Middle frontal gyrus (tissue), 1 donor: Measurements from ENCODE around the gene CFAP157.

ENCODE experiments used
- DNase-seq: peaks from one replicate; pipeline ENCODE4 v3.0.0-alpha.2; 2015; ENCODE audit warnings: low spot score; ENCODE audit errors: extremely low spot score

CFAP157 gene

GRCh38 chr9:127706836-127707241 lies at the start of gene CFAP157:
CFAP157 (plus strand) TSS chr9:127706988; CDS start chr9:127707032, 44 bp downstream.
- DNase-seq, result no peak

- DNase-seq, result no peak
Observed at GRCh38 chr9:127658428-127658827, 48.4 kb upstream of the CFAP157 start.

- peak; percentile 60 for DNase-seq
Observed at GRCh38 chr9:127660886-127661741, 45.7 kb upstream of the CFAP157 start.

GRCh38 chr9:127662617-127663016 lies 44.2 kb upstream of the CFAP157 start:
- no peak for DNase-seq

- no peak for DNase-seq
Observed at GRCh38 chr9:127664324-127664677, 42.5 kb upstream of the CFAP157 start.

GRCh38 chr9:127664678-127665507 lies 41.9 kb upstream of the CFAP157 start:
- DNase-seq, result no peak

GRCh38 chr9:127667127-127667844 lies 39.5 kb upstream of the CFAP157 start:
- DNase-seq, result no peak

- no peak for DNase-seq
Observed at GRCh38 chr9:127667906-127668305, 38.9 kb upstream of the CFAP157 start.

GRCh38 chr9:127673234-127673633 lies 33.6 kb upstream of the CFAP157 start:
- DNase-seq, result no peak

- no peak for DNase-seq
Observed at GRCh38 chr9:127676638-127677037, 30.1 kb upstream of the CFAP157 start.

GRCh38 chr9:127679506-127679905 lies 27.3 kb upstream of the CFAP157 start:
- no peak for DNase-seq

- peak; percentile 50 for DNase-seq
Observed at GRCh38 chr9:127680226-127680625, 26.6 kb upstream of the CFAP157 start.

- DNase-seq, result no peak
Observed at GRCh38 chr9:127680846-127681245, 25.9 kb upstream of the CFAP157 start.

GRCh38 chr9:127682351-127683136 lies 24.2 kb upstream of the CFAP157 start:
- DNase-seq, result no peak

- DNase-seq, result no peak
Observed at GRCh38 chr9:127683723-127684122, 23.1 kb upstream of the CFAP157 start.

- no peak for DNase-seq
Observed at GRCh38 chr9:127684576-127684975, 22.2 kb upstream of the CFAP157 start.

GRCh38 chr9:127686461-127687393 lies 20.1 kb upstream of the CFAP157 start:
- no peak for DNase-seq

GRCh38 chr9:127689329-127690000 lies 17.3 kb upstream of the CFAP157 start:
- DNase-seq, result no peak

GRCh38 chr9:127690735-127691134 lies 16.1 kb upstream of the CFAP157 start:
- no peak for DNase-seq
